IMR-90 (cell line): ENCODE measurements around the gene IRAG1. TPM values are rescaled to one million over a fixed set of nuclear protein-coding genes. Genes with fewer than 3 reads are reported as not detected.
A peak's percentile ranks its signal among the peaks of the same experiment; 100 is the strongest.

ENCODE experiments used
- ATAC-seq: fragments of 200-7000 bp; cut with Tn5 transposase; 2 replicates; pipeline ENCODE4 v1.9.1; 2020; ENCODE audit warnings: low read depth, mild to moderate bottlenecking, moderate library complexity
- BruUV-seq: library from RNA; stranded (reverse); fragments of 400-500 nt; replicated peaks from 2 replicates; lab custom pipeline; 2021; lab: Mats Ljungman, UMichigan
- CTCF ChIA-PET: fragments of 300-600 bp; formaldehyde crosslinking; extraction: SDS; loops from one replicate; lab custom pipeline; 2021; ENCODE audit warnings: antibody characterized with exemption; lab: Yijun Ruan, JAX
- POLR2A ChIA-PET: fragments of 300-600 bp; sonication (Branson Sonifier 250); formaldehyde crosslinking; loops from one replicate; lab custom pipeline; 2022; ENCODE audit warnings: antibody characterized with exemption; ENCODE audit not compliant: unreplicated experiment; lab: Charles Lee
- DNase-seq: peaks from one replicate; pipeline ENCODE4 v3.0.0; 2013
- H2AFZ ChIP-seq: replicated peaks from 2 replicates; pipeline ENCODE3; 2013; ENCODE audit warnings: low read length, mild to moderate bottlenecking; ENCODE audit not compliant: poor library complexity
- H2AK5ac ChIP-seq: 2 replicates; pipeline ENCODE4 v1.6.1; 2013; ENCODE audit warnings: low read depth, low read length, inconsistent platforms
- H2AK9ac ChIP-seq: replicated peaks from 2 replicates; pipeline ENCODE3; 2013; ENCODE audit warnings: mild to moderate bottlenecking, low read depth, low read length, moderate library complexity; ENCODE audit not compliant: poor library complexity
- H2BK120ac ChIP-seq: 2 replicates; pipeline ENCODE4 v1.6.1; 2013; ENCODE audit warnings: low read depth, low read length, inconsistent platforms
- H2BK15ac ChIP-seq: 3 replicates; pipeline ENCODE4 v1.6.1; 2013; ENCODE audit warnings: low read depth, low read length, inconsistent platforms
- H2BK20ac ChIP-seq: 2 replicates; pipeline ENCODE4 v1.6.1; 2013; ENCODE audit warnings: low read depth, mild to moderate bottlenecking, inconsistent platforms, low read length, moderate library complexity
- H2BK5ac ChIP-seq: 2 replicates; pipeline ENCODE4 v1.6.1; 2013; ENCODE audit warnings: mild to moderate bottlenecking, low read depth, low read length, inconsistent platforms; ENCODE audit not compliant: poor library complexity, severe bottlenecking
- H3K14ac ChIP-seq: replicated peaks from 2 replicates; pipeline ENCODE4 v1.6.1; 2013; ENCODE audit warnings: low read depth, low read length, inconsistent platforms
- H3K18ac ChIP-seq: 2 replicates; pipeline ENCODE4 v1.6.1; 2013; ENCODE audit warnings: low read depth, low read length, control low read depth
- H3K23ac ChIP-seq: 2 replicates; pipeline ENCODE4 v1.6.1; 2013; ENCODE audit warnings: low read depth, low read length, inconsistent platforms
- H3K27ac ChIP-seq: 2 replicates; pipeline ENCODE4 v1.5.1; 2013; ENCODE audit warnings: mild to moderate bottlenecking, control low read depth, low read length; ENCODE audit not compliant: insufficient read depth
- H3K27me3 ChIP-seq: 2 replicates; pipeline ENCODE4 v1.6.1; 2013; ENCODE audit warnings: low read length; ENCODE audit not compliant: control insufficient read depth, insufficient read depth
- H3K36me3 ChIP-seq: 2 replicates; pipeline ENCODE4 v1.6.1; 2013; ENCODE audit warnings: low read length, mixed read lengths; ENCODE audit not compliant: control insufficient read depth, insufficient read depth
- H3K4ac ChIP-seq: 2 replicates; pipeline ENCODE4 v1.6.1; 2013; ENCODE audit warnings: low read depth, low read length, inconsistent platforms
- H3K4me1 ChIP-seq: 2 replicates; pipeline ENCODE4 v1.6.1; 2013; ENCODE audit warnings: low read length, mixed read lengths; ENCODE audit not compliant: control insufficient read depth, insufficient read depth
- H3K4me2 ChIP-seq: 2 replicates; pipeline ENCODE4 v1.6.1; 2013; ENCODE audit warnings: low read depth, mild to moderate bottlenecking, control low read depth, low read length, moderate library complexity
- H3K4me3 ChIP-seq: 2 replicates; pipeline ENCODE4 v1.5.1; 2013; ENCODE audit warnings: low read depth, mild to moderate bottlenecking, control low read depth, low read length, moderate library complexity; ENCODE audit not compliant: insufficient read depth
- H3K56ac ChIP-seq: 2 replicates; pipeline ENCODE4 v1.6.1; 2013; ENCODE audit warnings: low read length, inconsistent platforms; ENCODE audit not compliant: insufficient read depth; ENCODE audit errors: extremely low read depth
- H3K79me1 ChIP-seq, 2 experiments: 2 replicates each; pipeline ENCODE4 v1.6.1; 2013; ENCODE audit warnings: low read length in 2 of 2, inconsistent platforms in 1 of 2, low read depth in 1 of 2
- H3K9ac ChIP-seq: 2 replicates; pipeline ENCODE4 v1.6.1; 2013; ENCODE audit warnings: low read depth, low read length, control low read depth
- H3K9me1 ChIP-seq: 2 replicates; pipeline ENCODE4 v1.6.1; 2013; ENCODE audit warnings: low read length, inconsistent platforms; ENCODE audit not compliant: insufficient read depth
- H3K9me3 ChIP-seq: 2 replicates; pipeline ENCODE4 v1.6.1; 2013; ENCODE audit warnings: low read length; ENCODE audit not compliant: control insufficient read depth, insufficient read depth
- H4K20me1 ChIP-seq: 2 replicates; pipeline ENCODE4 v1.6.1; 2013; ENCODE audit warnings: low read length, inconsistent platforms; ENCODE audit not compliant: insufficient read depth
- H4K5ac ChIP-seq: 2 replicates; pipeline ENCODE4 v1.6.1; 2013; ENCODE audit warnings: mild to moderate bottlenecking, low read depth, low read length, control low read depth
- H4K8ac ChIP-seq, 2 experiments: 2 replicates each; pipeline ENCODE4 v1.6.1; 2013; ENCODE audit warnings: low read depth in 2 of 2, low read length in 2 of 2, control low read depth in 1 of 2, inconsistent platforms in 1 of 2
- H4K91ac ChIP-seq: 2 replicates; pipeline ENCODE4 v1.6.1; 2013; ENCODE audit warnings: low read depth, low read length, inconsistent platforms; ENCODE audit not compliant: insufficient read depth
- BHLHE40 ChIP-seq: fragments of 150-350 bp; IDR thresholded peaks from 2 replicates; pipeline ENCODE4 v1.6.1; 2016; ENCODE audit warnings: mild to moderate bottlenecking, low read depth, low read length
- CEBPB ChIP-seq: IDR thresholded peaks from 2 replicates; pipeline ENCODE4 v1.6.1; 2012; ENCODE audit warnings: low read depth, low read length, improper control_type of control experiment
- CHD1 ChIP-seq: IDR thresholded peaks from 2 replicates; pipeline ENCODE4 v1.6.1; 2012; ENCODE audit warnings: low read depth, low read length, improper control_type of control experiment
- CTCF ChIP-seq: conservative IDR thresholded peaks from 2 replicates; pipeline ENCODE4 v1.5.1; 2012; ENCODE audit warnings: mild to moderate bottlenecking, low read depth, low read length, improper control_type of control experiment
- ELK1 ChIP-seq: fragments of 150-350 bp; IDR thresholded peaks from 2 replicates; pipeline ENCODE4 v1.6.1; 2016; ENCODE audit warnings: low read depth, mild to moderate bottlenecking, low read length, moderate library complexity, borderline replicate concordance
- MAFK ChIP-seq: IDR thresholded peaks from 2 replicates; pipeline ENCODE4 v1.6.1; 2012; ENCODE audit warnings: low read depth, low read length, improper control_type of control experiment
- MAZ ChIP-seq: IDR thresholded peaks from 2 replicates; pipeline ENCODE4 v1.6.1; 2012; ENCODE audit warnings: low read depth, mild to moderate bottlenecking, low read length, improper control_type of control experiment, moderate library complexity, borderline replicate concordance
- MXI1 ChIP-seq: IDR thresholded peaks from 2 replicates; pipeline ENCODE4 v1.6.1; 2012; ENCODE audit warnings: low read depth, mild to moderate bottlenecking, low read length, moderate library complexity, borderline replicate concordance
- NFE2L2 ChIP-seq: fragments of 150-350 bp; IDR thresholded peaks from 2 replicates; pipeline ENCODE4 v1.6.1; 2016; ENCODE audit warnings: low read depth, mild to moderate bottlenecking, low read length
- POLR2A ChIP-seq: IDR thresholded peaks from 2 replicates; pipeline ENCODE4 v1.6.1; 2012; ENCODE audit warnings: mild to moderate bottlenecking, low read depth, low read length
- RCOR1 ChIP-seq: IDR thresholded peaks from 2 replicates; pipeline ENCODE4 v1.6.1; 2012; ENCODE audit warnings: mild to moderate bottlenecking, low read length, improper control_type of control experiment; ENCODE audit not compliant: insufficient replicate concordance
- SMC3 ChIP-seq: fragments of 150-350 bp; IDR thresholded peaks from 2 replicates; pipeline ENCODE4 v1.6.1; 2016; ENCODE audit warnings: low read depth, mild to moderate bottlenecking, antibody characterized with exemption, low read length, moderate library complexity
- USF2 ChIP-seq: fragments of 150-350 bp; IDR thresholded peaks from 2 replicates; pipeline ENCODE4 v1.6.1; 2017; ENCODE audit warnings: mild to moderate bottlenecking, antibody characterized with exemption, low read length, low read depth
- WGBS, 2 experiments: methylation state at CpG; one replicate each; pipeline versions ENCODE4 v1.1.5 to v1.1.7; 2013; ENCODE audit warnings: missing lambda C conversion rate in 2 of 2; ENCODE audit not compliant: insufficient read length in 1 of 2; ENCODE audit errors: extremely low coverage in 2 of 2; 5-methylcytosine and 5-hydroxymethylcytosine counted together
- dilution Hi-C: fragments of 300-500 bp; cut with HindIII; formaldehyde crosslinking; loops from one replicate; pipeline ENCODE4 v1.14.3; 2018; ENCODE audit warnings: low sequenced_read_pairs; ENCODE audit not compliant: unreplicated experiment
- in situ Hi-C: fragments of 300-500 bp; cut with MboI; formaldehyde crosslinking; loops from 3 replicates; pipeline ENCODE4 v1.14.3; 2019; ENCODE audit warnings: low sequenced_read_pairs, inconsistent platforms, mixed read lengths
- intact Hi-C: fragments of 100-400 bp; cut with micrococcal nuclease; formaldehyde crosslinking; loops from 2 replicates; pipeline ENCODE4 v1.10.0; 2022
- polyA plus RNA-seq, 3 experiments: library from polyadenylated mRNA; depleted of rRNA; stranded (reverse); fragments of >200 nt; gene quantifications; 2 replicates each; pipeline ENCODE4 v1.2.3, GENCODE V29; 2012; ENCODE audit warnings: low replicate concordance in 1 of 3
- total RNA-seq: library from RNA; depleted of rRNA; stranded (reverse); fragments of >200 nt; gene quantifications from 2 replicates; pipeline ENCODE4 v1.2.3, GENCODE V29; 2012

The IRAG1 gene
- total and polyA plus RNA-seq, 2 of the 4 experiments (the other 2 are of a cell fraction) = 19.4 to 25.8 TPM

- Histone ChIP-seq H3K27me3 (no peaks in the 10 kb centered on the region), H4K91ac (peak overlapping the region; percentile 97), H2AK5ac (peak overlapping the region; percentile 82; the same call in 1 of the 2 replicates), H2AK9ac (peak overlapping the region; percentile 90), H3K9ac (peak overlapping the region; percentile 49), H3K79me1 (peaks cover 29 to 87% of the 10 kb centered on the region in 2 experiments), H3K18ac (peak overlapping the region; percentile 95), H3K56ac (peak overlapping the region; percentile 78; the same call in 1 of the 2 replicates), H3K27ac (peak overlapping the region; percentile 89), H4K20me1 (0 out of 2 replicates have a peak, but pooled peaks cover 4% of the 10 kb centered on the region), H3K4me2 (peak overlapping the region; percentile 32), H3K36me3 (peaks cover 14% of the 10 kb centered on the region; the same call in 1 of the 2 replicates), H2BK20ac (peak overlapping the region; percentile 95), H3K4me3 (no peak overlapping the region), H2BK15ac (peak overlapping the region; percentile 82; the same call in 2 of the 3 replicates), H3K9me3 (no peaks in the 10 kb centered on the region), H4K5ac (peak overlapping the region; percentile 97), H3K4ac (peak overlapping the region; percentile 88), H2BK5ac (peak overlapping the region; percentile 99), H4K8ac (peak overlapping the region; percentile 38 to 96; a peak in 3 of 4 replicates), H2BK120ac (peak overlapping the region; percentile 97), H3K14ac (peak overlapping the region; percentile 92), H2AFZ (peak overlapping the region; percentile 68), H3K23ac (peak overlapping the region; percentile 89), H3K9me1 (peaks cover 52% of the 10 kb centered on the region), H3K4me1 (peaks cover 30% of the 10 kb centered on the region)
- in situ Hi-C loops = no loop called here
- ATAC-seq (peak; percentile 40), DNase-seq (peak; percentile 84)
- dilution Hi-C loops = no loop called here
- TF ChIP-seq ELK1 (no peak), MAZ (no peak), USF2 (no peak), NFE2L2 (no peak), CHD1 (no peak), POLR2A (no peak), SMC3 (no peak), RCOR1 (no peak), BHLHE40 (no peak), CEBPB (no peak), MAFK (no peak), CTCF (no peak), MXI1 (no peak)
- WGBS, 2 experiments = no CpG with 5 or more reads among the region's 2 CpGs
- CTCF ChIA-PET = no interaction called here
- no TSS peak for BruUV-seq
- intact Hi-C loops = loop anchor here (2.0 kb wide), 1 partner anchor 67 kb away; no protein-coding TSS in a partner anchor
- POLR2A ChIA-PET = no interaction called here
Observed at GRCh38 chr11:10667521-10667885, 26.1 kb downstream of the IRAG1 start.
